Ishikawa (cell line): ENCODE measurements around the gene CORO2B.

Experiments used
- CEBPB ChIP-seq: IDR thresholded peaks from 2 replicates; pipeline ENCODE4 v1.6.1; 2012
- CREB1 ChIP-seq: IDR thresholded peaks from 2 replicates; pipeline ENCODE4 v1.6.1; 2012; ENCODE audit warnings: low read depth
- EGR1 ChIP-seq: IDR thresholded peaks from 2 replicates; pipeline ENCODE4 v1.6.1; 2012
- EP300 ChIP-seq: IDR thresholded peaks from 2 replicates; pipeline ENCODE4 v1.6.1; 2012; ENCODE audit warnings: borderline replicate concordance
- FOXM1 ChIP-seq: IDR thresholded peaks from 2 replicates; pipeline ENCODE4 v1.6.1; 2012; ENCODE audit warnings: low read depth, borderline replicate concordance
- NFIC ChIP-seq: IDR thresholded peaks from 2 replicates; pipeline ENCODE4 v1.6.1; 2012
- RAD21 ChIP-seq: IDR thresholded peaks from 2 replicates; pipeline ENCODE4 v1.6.1; 2012; ENCODE audit warnings: low read depth
- TAF1 ChIP-seq: IDR thresholded peaks from 2 replicates; pipeline ENCODE4 v1.6.1; 2012; ENCODE audit warnings: low read depth, mild to moderate bottlenecking
- TCF12 ChIP-seq: IDR thresholded peaks from 2 replicates; pipeline ENCODE4 v1.6.1; 2012; ENCODE audit warnings: low read depth
- TEAD4 ChIP-seq: IDR thresholded peaks from 2 replicates; pipeline ENCODE4 v1.6.1; 2012
- YY1 ChIP-seq: IDR thresholded peaks from 2 replicates; pipeline ENCODE4 v1.6.1; 2012; ENCODE audit warnings: low read depth
- ZBTB7A ChIP-seq: IDR thresholded peaks from 2 replicates; pipeline ENCODE4 v1.6.1; 2012; ENCODE audit warnings: low read depth
- TF ChIP-seq, protein P1 (sequence below): IDR thresholded peaks from 2 replicates; pipeline ENCODE4 v1.6.1; 2012; ENCODE audit warnings: low read depth, mild to moderate bottlenecking
- TF ChIP-seq, protein P2 (sequence below): IDR thresholded peaks from 2 replicates; pipeline ENCODE4 v1.6.1; 2012
- TF ChIP-seq, protein P3 (sequence below): IDR thresholded peaks from 2 replicates; pipeline ENCODE4 v1.6.1; 2012

The CORO2B gene

DNA sequence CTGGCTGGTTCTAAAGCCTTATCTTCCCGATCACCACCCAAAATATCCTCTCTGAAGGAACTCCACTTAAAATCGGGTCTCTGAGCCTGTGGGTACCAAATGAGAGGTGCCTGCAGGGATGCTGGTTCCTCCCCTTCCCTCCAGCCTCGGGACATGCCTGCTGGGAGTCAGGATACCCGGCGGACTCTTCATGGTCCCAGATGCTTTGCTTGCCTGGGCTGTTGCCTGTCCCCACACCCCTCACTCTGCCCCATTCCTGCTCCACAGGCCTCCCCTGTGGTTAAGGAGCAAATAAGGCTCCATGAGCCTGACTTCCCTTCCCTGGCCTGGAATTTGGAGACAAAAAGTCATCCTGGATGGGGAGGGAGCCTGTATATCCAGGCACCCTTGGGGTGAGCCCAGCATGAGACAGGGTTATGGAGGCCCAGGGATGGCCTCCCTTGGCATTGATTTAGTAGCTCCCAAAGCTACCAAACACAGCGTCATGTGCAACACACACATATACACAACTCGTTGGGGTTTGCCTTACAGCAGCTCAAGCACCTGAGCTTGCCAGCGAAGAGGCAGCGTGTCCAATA lies 12.3 kb upstream of the CORO2B start:
- TF ChIP-seq EP300, result no peak
- TF ChIP-seq TCF12, result no peak
- TF ChIP-seq FOXM1, result no peak
- TF ChIP-seq ZBTB7A, result no peak
- TF ChIP-seq RAD21, result no peak
- TF ChIP-seq, protein P1, sequence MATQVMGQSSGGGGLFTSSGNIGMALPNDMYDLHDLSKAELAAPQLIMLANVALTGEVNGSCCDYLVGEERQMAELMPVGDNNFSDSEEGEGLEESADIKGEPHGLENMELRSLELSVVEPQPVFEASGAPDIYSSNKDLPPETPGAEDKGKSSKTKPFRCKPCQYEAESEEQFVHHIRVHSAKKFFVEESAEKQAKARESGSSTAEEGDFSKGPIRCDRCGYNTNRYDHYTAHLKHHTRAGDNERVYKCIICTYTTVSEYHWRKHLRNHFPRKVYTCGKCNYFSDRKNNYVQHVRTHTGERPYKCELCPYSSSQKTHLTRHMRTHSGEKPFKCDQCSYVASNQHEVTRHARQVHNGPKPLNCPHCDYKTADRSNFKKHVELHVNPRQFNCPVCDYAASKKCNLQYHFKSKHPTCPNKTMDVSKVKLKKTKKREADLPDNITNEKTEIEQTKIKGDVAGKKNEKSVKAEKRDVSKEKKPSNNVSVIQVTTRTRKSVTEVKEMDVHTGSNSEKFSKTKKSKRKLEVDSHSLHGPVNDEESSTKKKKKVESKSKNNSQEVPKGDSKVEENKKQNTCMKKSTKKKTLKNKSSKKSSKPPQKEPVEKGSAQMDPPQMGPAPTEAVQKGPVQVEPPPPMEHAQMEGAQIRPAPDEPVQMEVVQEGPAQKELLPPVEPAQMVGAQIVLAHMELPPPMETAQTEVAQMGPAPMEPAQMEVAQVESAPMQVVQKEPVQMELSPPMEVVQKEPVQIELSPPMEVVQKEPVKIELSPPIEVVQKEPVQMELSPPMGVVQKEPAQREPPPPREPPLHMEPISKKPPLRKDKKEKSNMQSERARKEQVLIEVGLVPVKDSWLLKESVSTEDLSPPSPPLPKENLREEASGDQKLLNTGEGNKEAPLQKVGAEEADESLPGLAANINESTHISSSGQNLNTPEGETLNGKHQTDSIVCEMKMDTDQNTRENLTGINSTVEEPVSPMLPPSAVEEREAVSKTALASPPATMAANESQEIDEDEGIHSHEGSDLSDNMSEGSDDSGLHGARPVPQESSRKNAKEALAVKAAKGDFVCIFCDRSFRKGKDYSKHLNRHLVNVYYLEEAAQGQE, result no peak
- no peak for TF ChIP-seq EGR1

DNA sequence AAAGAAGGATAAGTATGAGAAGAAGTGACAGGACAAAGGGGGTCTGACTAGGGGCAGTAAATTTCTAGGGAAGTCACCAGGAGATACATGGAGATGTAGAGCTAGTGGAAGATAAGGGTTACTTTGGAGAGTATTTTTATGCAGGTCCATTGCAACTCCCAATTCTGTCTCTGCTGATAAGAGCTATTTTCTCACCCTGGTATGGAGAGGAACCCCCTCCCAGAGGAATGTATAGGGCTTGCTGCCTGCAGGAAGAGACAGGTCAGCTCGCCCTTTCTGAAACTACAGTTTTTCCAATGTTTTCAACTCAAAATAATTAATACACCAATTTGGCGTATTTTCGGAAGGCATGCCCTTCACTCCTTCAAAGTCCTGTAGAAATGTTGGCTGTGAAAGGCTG lies 11.4 kb upstream of the CORO2B start:
- TF ChIP-seq TEAD4, result no peak
- TF ChIP-seq, protein P2, sequence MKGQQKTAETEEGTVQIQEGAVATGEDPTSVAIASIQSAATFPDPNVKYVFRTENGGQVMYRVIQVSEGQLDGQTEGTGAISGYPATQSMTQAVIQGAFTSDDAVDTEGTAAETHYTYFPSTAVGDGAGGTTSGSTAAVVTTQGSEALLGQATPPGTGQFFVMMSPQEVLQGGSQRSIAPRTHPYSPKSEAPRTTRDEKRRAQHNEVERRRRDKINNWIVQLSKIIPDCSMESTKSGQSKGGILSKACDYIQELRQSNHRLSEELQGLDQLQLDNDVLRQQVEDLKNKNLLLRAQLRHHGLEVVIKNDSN, result no peak

DNA sequence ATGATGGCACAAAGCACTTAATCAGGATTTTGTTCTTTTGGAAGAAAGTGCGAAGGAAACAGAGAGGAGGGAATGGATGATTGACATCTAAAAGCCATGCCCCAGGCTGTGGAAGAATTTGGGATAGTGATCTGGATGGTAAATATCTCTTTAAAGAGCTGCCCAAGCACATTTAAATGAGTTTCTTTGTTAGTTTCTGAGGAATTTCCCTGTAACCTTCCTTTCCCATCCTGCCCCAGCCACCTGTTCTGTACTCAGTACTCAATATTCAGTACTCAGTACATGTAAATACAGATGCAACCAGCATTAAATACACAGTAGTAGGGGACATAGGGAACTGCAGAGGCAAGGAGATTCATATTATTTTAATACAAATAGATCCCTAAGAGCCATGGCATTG lies 7.8 kb upstream of the CORO2B start:
- TF ChIP-seq CREB1 (no peak), CEBPB (no peak), FOXM1 (no peak), NFIC (no peak), RAD21 (no peak), EP300 (no peak), ZBTB7A (no peak), TAF1 (no peak), EGR1 (no peak), TEAD4 (no peak), TCF12 (no peak), YY1 (no peak)
- TF ChIP-seq, protein P1, result no peak
- TF ChIP-seq, protein P2, result no peak
- TF ChIP-seq, protein P3, sequence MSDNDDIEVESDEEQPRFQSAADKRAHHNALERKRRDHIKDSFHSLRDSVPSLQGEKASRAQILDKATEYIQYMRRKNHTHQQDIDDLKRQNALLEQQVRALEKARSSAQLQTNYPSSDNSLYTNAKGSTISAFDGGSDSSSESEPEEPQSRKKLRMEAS, result no peak

DNA sequence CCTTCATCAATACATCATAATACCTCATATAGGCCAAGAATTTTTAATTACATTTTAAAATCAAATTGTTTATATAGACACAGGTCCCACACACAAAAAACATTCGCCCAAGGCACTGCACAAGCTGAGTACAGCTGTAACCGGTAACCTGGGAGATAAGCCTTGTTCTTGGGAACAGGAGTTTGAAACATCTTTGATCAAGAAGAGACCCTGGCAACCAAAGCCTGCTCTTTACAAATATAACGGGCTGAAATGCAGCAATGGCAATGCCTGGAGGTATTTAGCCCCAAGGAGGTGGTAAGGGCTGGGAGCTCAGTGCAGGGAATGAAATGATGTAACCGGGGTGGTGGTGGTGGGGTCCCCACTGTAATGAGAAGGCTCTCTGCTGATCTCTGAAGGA lies 7.2 kb upstream of the CORO2B start:
- TF ChIP-seq RAD21, result no peak
- no peak for TF ChIP-seq FOXM1
- TF ChIP-seq, protein P3, result no peak
- TF ChIP-seq TAF1, result no peak
- TF ChIP-seq, protein P2, result no peak
- TF ChIP-seq TEAD4, result no peak
- TF ChIP-seq ZBTB7A, result no peak
- no peak for TF ChIP-seq EGR1
- TF ChIP-seq TCF12, result no peak
- TF ChIP-seq NFIC, result no peak

DNA sequence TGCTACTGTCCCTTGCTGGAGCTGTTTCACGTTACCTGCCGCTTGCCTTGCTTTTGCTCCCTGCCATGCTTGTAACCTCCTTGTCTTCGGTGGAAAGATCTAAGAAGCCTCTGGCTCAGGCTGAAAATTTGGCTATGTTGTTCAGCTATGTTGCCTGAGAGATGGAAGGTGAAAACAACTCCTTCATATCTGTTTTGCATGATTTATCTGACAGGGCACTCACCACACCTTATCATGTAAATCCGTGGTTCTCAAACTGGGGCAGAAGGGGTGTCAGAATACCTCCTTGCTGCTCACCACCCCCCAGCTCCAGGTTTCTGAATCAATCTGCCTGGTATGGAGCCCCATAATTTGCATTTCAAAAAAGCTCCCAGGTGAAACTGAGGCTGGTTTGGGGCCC lies 6.5 kb upstream of the CORO2B start:
- TF ChIP-seq CREB1, result no peak
- TF ChIP-seq, protein P1, result no peak
- no peak for TF ChIP-seq EP300
- no peak for TF ChIP-seq YY1
- no peak for TF ChIP-seq ZBTB7A
- no peak for TF ChIP-seq TEAD4
- TF ChIP-seq, protein P3, result no peak
- no peak for TF ChIP-seq TAF1
- TF ChIP-seq, protein P2, result no peak
- no peak for TF ChIP-seq TCF12
- no peak for TF ChIP-seq FOXM1
- no peak for TF ChIP-seq RAD21
- TF ChIP-seq CEBPB, result no peak
- TF ChIP-seq EGR1, result no peak
- TF ChIP-seq NFIC, result no peak
